Fibroblast of lung (primary cell): ENCODE measurements around the gene FGFR2. TPM values are rescaled to one million over a fixed set of nuclear protein-coding genes. Genes with fewer than 3 reads are reported as not detected.

Experiments used
- DNase-seq, 2 donors: peaks; one replicate each; pipeline versions ENCODE4 v3.0.0 to v3.0.0-alpha.2; 2010; ENCODE audit warnings: low read depth in 2 of 2
- H2AFZ ChIP-seq: 2 replicates; pipeline ENCODE4 v1.5.1; 2012; ENCODE audit warnings: low read length, control low read depth, inconsistent platforms
- H3K27ac ChIP-seq: 2 replicates; pipeline ENCODE4 v1.5.1; 2011; ENCODE audit warnings: low read length, control low read depth; ENCODE audit not compliant: insufficient read depth
- H3K27me3 ChIP-seq: 2 replicates; pipeline ENCODE4 v1.5.1; 2011; ENCODE audit warnings: mild to moderate bottlenecking, low read length; ENCODE audit not compliant: control insufficient read depth, insufficient read depth
- H3K36me3 ChIP-seq: 2 replicates; pipeline ENCODE4 v1.5.1; 2011; ENCODE audit warnings: low read length; ENCODE audit not compliant: control insufficient read depth, insufficient read depth
- H3K4me1 ChIP-seq: 2 replicates; pipeline ENCODE4 v1.5.1; 2011; ENCODE audit warnings: low read length; ENCODE audit not compliant: control insufficient read depth, insufficient read depth; ENCODE audit errors: extremely low read depth
- H3K4me2 ChIP-seq: 2 replicates; pipeline ENCODE4 v1.5.1; 2011; ENCODE audit warnings: low read length, control low read depth; ENCODE audit not compliant: insufficient read depth; ENCODE audit errors: extremely low read depth
- H3K4me3 ChIP-seq, 4 experiments: fragments of 200-600 bp in 1 of 4; sonication (generic) in 1 of 4; replicated peaks in 1 of 4; 2 replicates each; pipeline ENCODE4 v1.5.1; 2011 to 2016; ENCODE audit warnings: low read length in 4 of 4, low read depth in 3 of 4, mild to moderate bottlenecking in 3 of 4, control low read depth in 2 of 4, inconsistent platforms in 1 of 4, mixed read lengths in 1 of 4; ENCODE audit not compliant: insufficient read depth in 1 of 4; ENCODE audit errors: control extremely low read depth in 1 of 4
- H3K79me2 ChIP-seq: 2 replicates; pipeline ENCODE4 v1.5.1; 2012; ENCODE audit warnings: mild to moderate bottlenecking, low read length, inconsistent platforms; ENCODE audit not compliant: control insufficient read depth, insufficient read depth
- H3K9ac ChIP-seq: 2 replicates; pipeline ENCODE4 v1.5.1; 2011; ENCODE audit warnings: mild to moderate bottlenecking, low read length, control low read depth; ENCODE audit not compliant: insufficient read depth
- H3K9me3 ChIP-seq: 2 replicates; pipeline ENCODE4 v1.5.1; 2012; ENCODE audit warnings: low read depth, low read length; ENCODE audit not compliant: control insufficient read depth, insufficient read depth
- H4K20me1 ChIP-seq: 2 replicates; pipeline ENCODE4 v1.5.1; 2011; ENCODE audit warnings: low read length; ENCODE audit not compliant: control insufficient read depth, insufficient read depth; ENCODE audit errors: extremely low read depth
- EZH2 ChIP-seq: IDR thresholded peaks from 2 replicates; pipeline ENCODE4 v1.5.1; 2012; ENCODE audit warnings: low read length, control low read depth, mild to moderate bottlenecking; ENCODE audit errors: missing control alignments
- polyA plus RNA-seq, 2 donors: library from polyadenylated mRNA; depleted of rRNA in 1 of 2; stranded (reverse) in 1 of 2; unstranded in 1 of 2; fragments of >200 nt; gene quantifications; 2 replicates each; pipeline ENCODE4 v1.2.1, GENCODE V29; 2011 to 2012; ENCODE audit warnings: missing spikeins in 1 of 2
- total RNA-seq: library from RNA; depleted of rRNA; stranded (reverse); fragments of >200 nt; gene quantifications from 2 replicates; pipeline ENCODE4 v1.2.1, GENCODE V29; 2014
- TF ChIP-seq, protein P1 (sequence below), 2 donors: IDR thresholded peaks in 1 of 2; conservative IDR thresholded peaks in 1 of 2; 1 replicate in 1 of 2; 2 replicates in 1 of 2; pipeline ENCODE4 v1.5.1; 2011 to 2012; ENCODE audit warnings: low read length in 2 of 2, control low read depth in 1 of 2, inconsistent platforms in 1 of 2, low read depth in 1 of 2, mild to moderate bottlenecking in 1 of 2

Gene FGFR2
- total and polyA plus RNA-seq, 2 donors (not counting 1 experiment from before 2014, with no cell fraction given), result 0.10 to 0.17 TPM

DNA sequence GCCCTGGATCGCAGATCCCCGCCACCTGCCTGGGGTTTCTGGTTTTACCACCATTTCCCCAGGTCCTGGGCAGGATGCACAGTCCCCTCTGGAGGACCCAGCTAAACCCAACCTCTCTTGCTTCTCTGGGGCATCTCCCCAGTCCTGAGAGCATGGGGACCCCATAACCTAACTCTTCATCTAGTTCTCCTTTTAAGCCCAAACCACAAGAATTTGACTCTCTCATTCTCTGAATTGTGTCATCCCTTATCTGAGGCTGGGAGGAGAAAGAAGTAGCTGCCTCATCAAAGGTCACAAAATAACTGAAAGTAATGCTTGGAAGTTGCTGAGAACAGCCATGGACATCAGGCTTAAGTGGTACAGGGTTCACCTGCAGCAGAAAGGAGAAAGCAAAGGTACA, 159.9 kb downstream of the FGFR2 start:
- Histone ChIP-seq H3K4me1 (no peaks in the 10 kb centered on the region), H4K20me1 (no peaks in the 10 kb centered on the region), H3K4me2 (no peak overlapping the region), H3K9me3 (no peaks in the 10 kb centered on the region), H3K79me2 (no peaks in the 10 kb centered on the region), H3K27me3 (no peaks in the 10 kb centered on the region), H3K27ac (no peak overlapping the region), H3K36me3 (no peaks in the 10 kb centered on the region), H3K9ac (no peak overlapping the region), H2AFZ (no peak overlapping the region), H3K4me3 (no peak overlapping the region)
- DNase-seq, result peak in 1 of 2 donors; percentile 27
- TF ChIP-seq, protein P1, sequence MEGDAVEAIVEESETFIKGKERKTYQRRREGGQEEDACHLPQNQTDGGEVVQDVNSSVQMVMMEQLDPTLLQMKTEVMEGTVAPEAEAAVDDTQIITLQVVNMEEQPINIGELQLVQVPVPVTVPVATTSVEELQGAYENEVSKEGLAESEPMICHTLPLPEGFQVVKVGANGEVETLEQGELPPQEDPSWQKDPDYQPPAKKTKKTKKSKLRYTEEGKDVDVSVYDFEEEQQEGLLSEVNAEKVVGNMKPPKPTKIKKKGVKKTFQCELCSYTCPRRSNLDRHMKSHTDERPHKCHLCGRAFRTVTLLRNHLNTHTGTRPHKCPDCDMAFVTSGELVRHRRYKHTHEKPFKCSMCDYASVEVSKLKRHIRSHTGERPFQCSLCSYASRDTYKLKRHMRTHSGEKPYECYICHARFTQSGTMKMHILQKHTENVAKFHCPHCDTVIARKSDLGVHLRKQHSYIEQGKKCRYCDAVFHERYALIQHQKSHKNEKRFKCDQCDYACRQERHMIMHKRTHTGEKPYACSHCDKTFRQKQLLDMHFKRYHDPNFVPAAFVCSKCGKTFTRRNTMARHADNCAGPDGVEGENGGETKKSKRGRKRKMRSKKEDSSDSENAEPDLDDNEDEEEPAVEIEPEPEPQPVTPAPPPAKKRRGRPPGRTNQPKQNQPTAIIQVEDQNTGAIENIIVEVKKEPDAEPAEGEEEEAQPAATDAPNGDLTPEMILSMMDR (conservative IDR thresholded peaks at IDR 0.05 in 1 of 2, IDR thresholded peaks at IDR 0.05 in 1 of 2; ENCODE audit: low read depth in 1 of 2, low read length in 2 of 2), result no peak
- no peak for TF ChIP-seq EZH2

DNA sequence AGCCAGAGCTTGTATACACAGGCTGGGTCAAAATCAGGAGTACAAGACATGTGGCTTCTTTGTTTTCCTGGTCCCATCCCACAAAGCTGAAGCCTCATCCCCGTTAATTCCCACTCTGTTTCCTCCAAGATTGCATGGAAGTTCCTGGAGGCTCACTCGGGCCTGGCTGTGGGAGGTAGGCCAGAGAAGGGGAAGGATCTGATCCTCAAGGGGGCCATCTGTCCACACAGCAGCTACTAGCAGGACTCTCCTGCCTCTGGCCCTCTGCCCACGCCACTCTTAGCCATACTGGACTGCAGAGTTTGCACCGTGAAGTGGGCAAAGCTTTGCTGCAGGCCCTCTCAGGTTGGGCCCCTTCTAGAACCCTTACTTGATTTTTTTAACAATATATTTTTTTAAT, 160.6 kb downstream of the FGFR2 start:
- Histone ChIP-seq H3K9me3 (no peaks in the 10 kb centered on the region), H3K79me2 (no peaks in the 10 kb centered on the region), H3K9ac (no peak overlapping the region), H4K20me1 (no peaks in the 10 kb centered on the region), H3K4me1 (no peaks in the 10 kb centered on the region), H3K27me3 (no peaks in the 10 kb centered on the region), H2AFZ (no peak overlapping the region), H3K36me3 (no peaks in the 10 kb centered on the region), H3K27ac (no peak overlapping the region), H3K4me2 (no peak overlapping the region), H3K4me3 (no peak overlapping the region)
- DNase-seq, result no peak
- TF ChIP-seq EZH2, result no peak
- TF ChIP-seq, protein P1 (conservative IDR thresholded peaks at IDR 0.05 in 1 of 2, IDR thresholded peaks at IDR 0.05 in 1 of 2; ENCODE audit: low read depth in 1 of 2, low read length in 2 of 2), result no peak

DNA sequence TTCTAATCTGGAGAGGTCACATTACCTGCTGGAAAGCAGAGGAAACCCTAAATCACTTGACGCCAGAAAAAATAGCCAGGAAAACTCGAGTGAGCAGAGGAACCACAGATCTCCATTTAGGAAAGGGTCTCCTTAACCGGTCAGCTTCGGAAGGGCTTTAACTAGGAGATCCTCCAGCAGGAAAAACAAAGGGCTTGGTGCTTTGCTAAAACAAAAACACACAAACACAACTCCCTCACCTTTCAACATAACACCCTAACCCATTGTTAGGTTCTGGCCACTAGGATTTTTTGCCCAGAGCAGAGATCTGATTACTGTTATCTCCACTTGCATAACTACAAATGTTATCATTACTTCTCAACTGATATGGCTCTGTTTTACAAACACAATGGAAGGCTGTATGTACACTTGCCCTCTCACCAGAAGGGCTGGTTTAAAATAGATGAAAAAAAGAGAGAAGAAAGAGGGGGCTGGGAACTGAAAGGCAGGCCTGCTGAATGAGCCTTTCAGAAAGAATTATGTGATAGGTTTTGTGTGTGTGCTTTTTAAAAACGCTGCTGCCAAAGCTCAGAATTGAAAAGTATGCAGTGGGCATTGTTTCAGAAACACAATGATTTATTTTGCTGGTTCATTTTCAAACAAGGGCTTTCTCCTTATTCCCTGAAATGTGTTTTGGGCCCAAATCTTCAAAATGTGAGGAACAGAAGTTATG, 161.5 kb downstream of the FGFR2 start:
- no peak overlapping the region for H3K4me3 ChIP-seq
- H3K79me2 ChIP-seq, result no peaks in the 10 kb centered on the region
- no peak overlapping the region for H2AFZ ChIP-seq
- no peaks in the 10 kb centered on the region for H3K27me3 ChIP-seq
- no peak overlapping the region for H3K27ac ChIP-seq
- H3K4me2 ChIP-seq, result no peak overlapping the region
- no peaks in the 10 kb centered on the region for H3K36me3 ChIP-seq
- DNase-seq, result no peak
- no peak overlapping the region for H3K9ac ChIP-seq
- TF ChIP-seq EZH2, result no peak
- TF ChIP-seq, protein P1 (conservative IDR thresholded peaks at IDR 0.05 in 1 of 2, IDR thresholded peaks at IDR 0.05 in 1 of 2; ENCODE audit: low read depth in 1 of 2, low read length in 2 of 2), result no peak
- no peaks in the 10 kb centered on the region for H4K20me1 ChIP-seq
- no peaks in the 10 kb centered on the region for H3K9me3 ChIP-seq
- no peaks in the 10 kb centered on the region for H3K4me1 ChIP-seq
